DND-41 (cell line): ENCODE data around the gene ZBED2.

Experiments
- ATAC-seq: fragments of 200-7000 bp; cut with Tn5 transposase; 3 replicates; pipeline ENCODE4 v1.9.1; 2021; ENCODE audit warnings: low read depth; ENCODE audit not compliant: insufficient read depth
- DNase-seq: peaks from one replicate; pipeline ENCODE4 v3.0.0-alpha.2; 2020
- H2AFZ ChIP-seq: 2 replicates; pipeline ENCODE4 v1.6.0; 2012; ENCODE audit warnings: low read depth, low read length
- H3K27ac ChIP-seq: 2 replicates; pipeline ENCODE4 v1.5.1; 2012; ENCODE audit warnings: low read length, inconsistent platforms
- H3K27me3 ChIP-seq: fragments of 200-600 bp; sonication (generic); 2 replicates; pipeline ENCODE4 v1.6.0; 2012; ENCODE audit warnings: low read length, mild to moderate bottlenecking, inconsistent platforms; ENCODE audit not compliant: insufficient read depth, poor library complexity
- H3K36me3 ChIP-seq: 2 replicates; pipeline ENCODE4 v1.5.1; 2012; ENCODE audit warnings: low read length, inconsistent platforms; ENCODE audit not compliant: insufficient read depth
- H3K4me1 ChIP-seq: 2 replicates; pipeline ENCODE4 v1.5.1; 2012; ENCODE audit warnings: mild to moderate bottlenecking, low read length; ENCODE audit not compliant: insufficient read depth
- H3K4me2 ChIP-seq: 2 replicates; pipeline ENCODE4 v1.6.0; 2012; ENCODE audit warnings: mild to moderate bottlenecking, moderate library complexity, low read length, inconsistent platforms; ENCODE audit not compliant: insufficient read depth
- H3K4me3 ChIP-seq, 2 experiments: fragments of 200-600 bp in 1 of 2; shearing (Covaris generic) in 1 of 2; 2 replicates each; pipeline ENCODE4 v1.5.1; 2012 to 2016; ENCODE audit warnings: inconsistent platforms in 2 of 2, low read length in 2 of 2, mild to moderate bottlenecking in 2 of 2, low read depth in 1 of 2, moderate library complexity in 1 of 2
- H3K79me2 ChIP-seq: 2 replicates; pipeline ENCODE4 v1.6.0; 2012; ENCODE audit warnings: low read length, inconsistent platforms; ENCODE audit not compliant: insufficient read depth
- H3K9ac ChIP-seq: 2 replicates; pipeline ENCODE4 v1.6.0; 2012; ENCODE audit warnings: low read depth, mild to moderate bottlenecking, inconsistent platforms, low read length, moderate library complexity
- H3K9me3 ChIP-seq: 2 replicates; pipeline ENCODE4 v1.5.1; 2012; ENCODE audit warnings: low read length, moderate library complexity, mild to moderate bottlenecking, inconsistent platforms; ENCODE audit not compliant: insufficient read depth, severe bottlenecking
- H4K20me1 ChIP-seq: 2 replicates; pipeline ENCODE4 v1.6.0; 2012; ENCODE audit warnings: low read length; ENCODE audit not compliant: insufficient read depth
- EZH2 ChIP-seq: IDR thresholded peaks from 3 replicates; pipeline ENCODE4 v1.6.1; 2012; ENCODE audit warnings: borderline replicate concordance, low read depth, mild to moderate bottlenecking, moderate library complexity, low read length, inconsistent platforms; ENCODE audit not compliant: severe bottlenecking
- TF ChIP-seq, protein P1 (sequence below): IDR thresholded peaks from 2 replicates; pipeline ENCODE4 v1.5.1; 2012; ENCODE audit warnings: borderline replicate concordance, low read length, moderate library complexity, mild to moderate bottlenecking; ENCODE audit not compliant: poor library complexity, severe bottlenecking; ENCODE audit errors: extremely low read depth

The ZBED2 gene

DNA sequence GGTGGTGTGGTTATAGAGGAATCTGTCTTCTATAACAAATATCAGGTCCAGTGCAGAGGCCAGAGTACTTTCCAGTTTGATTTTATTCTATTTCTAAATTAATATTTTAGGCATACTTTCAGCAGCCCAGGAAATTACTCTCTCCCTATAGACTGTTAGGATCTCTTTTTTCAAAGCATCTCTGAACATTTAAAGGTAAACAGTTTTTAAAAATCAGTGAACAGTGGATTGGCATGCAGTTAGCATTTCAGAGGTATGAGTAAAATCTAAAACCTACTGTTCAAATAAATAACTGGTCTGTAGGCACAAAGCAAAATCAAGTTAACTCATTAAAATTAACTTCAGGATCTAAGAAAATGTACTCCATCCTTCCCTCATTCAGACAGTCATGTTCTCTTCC, 3.0 kb downstream of the ZBED2 start:
- Histone ChIP-seq H3K27ac (no peak overlapping the region), H4K20me1 (no peaks in the 10 kb centered on the region), H3K36me3 (peaks cover 81% of the 10 kb centered on the region), H3K4me3 (no peak overlapping the region), H3K4me1 (no peaks in the 10 kb centered on the region), H3K27me3 (no peaks in the 10 kb centered on the region), H3K4me2 (no peak overlapping the region), H3K9ac (no peak overlapping the region), H3K79me2 (no peaks in the 10 kb centered on the region), H3K9me3 (no peaks in the 10 kb centered on the region), H2AFZ (no peak overlapping the region)
- TF ChIP-seq, protein P1, sequence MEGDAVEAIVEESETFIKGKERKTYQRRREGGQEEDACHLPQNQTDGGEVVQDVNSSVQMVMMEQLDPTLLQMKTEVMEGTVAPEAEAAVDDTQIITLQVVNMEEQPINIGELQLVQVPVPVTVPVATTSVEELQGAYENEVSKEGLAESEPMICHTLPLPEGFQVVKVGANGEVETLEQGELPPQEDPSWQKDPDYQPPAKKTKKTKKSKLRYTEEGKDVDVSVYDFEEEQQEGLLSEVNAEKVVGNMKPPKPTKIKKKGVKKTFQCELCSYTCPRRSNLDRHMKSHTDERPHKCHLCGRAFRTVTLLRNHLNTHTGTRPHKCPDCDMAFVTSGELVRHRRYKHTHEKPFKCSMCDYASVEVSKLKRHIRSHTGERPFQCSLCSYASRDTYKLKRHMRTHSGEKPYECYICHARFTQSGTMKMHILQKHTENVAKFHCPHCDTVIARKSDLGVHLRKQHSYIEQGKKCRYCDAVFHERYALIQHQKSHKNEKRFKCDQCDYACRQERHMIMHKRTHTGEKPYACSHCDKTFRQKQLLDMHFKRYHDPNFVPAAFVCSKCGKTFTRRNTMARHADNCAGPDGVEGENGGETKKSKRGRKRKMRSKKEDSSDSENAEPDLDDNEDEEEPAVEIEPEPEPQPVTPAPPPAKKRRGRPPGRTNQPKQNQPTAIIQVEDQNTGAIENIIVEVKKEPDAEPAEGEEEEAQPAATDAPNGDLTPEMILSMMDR: no peak
- TF ChIP-seq EZH2: no peak
- ATAC-seq (no peak), DNase-seq (no peak)

DNA sequence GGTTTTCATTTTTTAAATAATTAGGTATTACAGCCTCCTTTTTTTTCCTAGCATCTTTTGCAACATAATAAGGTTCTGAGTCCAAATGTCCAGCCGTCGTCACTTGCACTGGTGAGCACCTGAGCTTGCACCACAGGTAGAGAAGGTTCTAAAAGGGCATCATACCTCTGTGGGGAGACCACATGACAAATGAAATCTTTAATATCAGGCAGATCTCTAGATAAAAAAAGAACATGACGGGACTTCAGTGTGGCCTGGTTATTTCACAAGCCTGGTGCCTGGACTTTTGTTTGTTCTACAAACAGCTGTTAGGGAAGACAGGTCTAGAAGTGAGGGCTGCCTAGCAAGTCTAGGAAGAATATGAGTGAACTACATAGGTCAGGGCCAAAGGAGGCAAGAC, 3.6 kb downstream of the ZBED2 start:
- Histone ChIP-seq H3K4me3 (no peak overlapping the region), H4K20me1 (no peaks in the 10 kb centered on the region), H3K27me3 (no peaks in the 10 kb centered on the region), H3K9ac (no peak overlapping the region), H3K79me2 (no peaks in the 10 kb centered on the region), H3K4me1 (no peaks in the 10 kb centered on the region), H3K4me2 (no peak overlapping the region), H3K27ac (no peak overlapping the region), H2AFZ (no peak overlapping the region), H3K36me3 (peaks cover 84% of the 10 kb centered on the region), H3K9me3 (no peaks in the 10 kb centered on the region)
- ATAC-seq (no peak), DNase-seq (no peak)
- no peak for TF ChIP-seq EZH2
- TF ChIP-seq, protein P1: no peak

DNA sequence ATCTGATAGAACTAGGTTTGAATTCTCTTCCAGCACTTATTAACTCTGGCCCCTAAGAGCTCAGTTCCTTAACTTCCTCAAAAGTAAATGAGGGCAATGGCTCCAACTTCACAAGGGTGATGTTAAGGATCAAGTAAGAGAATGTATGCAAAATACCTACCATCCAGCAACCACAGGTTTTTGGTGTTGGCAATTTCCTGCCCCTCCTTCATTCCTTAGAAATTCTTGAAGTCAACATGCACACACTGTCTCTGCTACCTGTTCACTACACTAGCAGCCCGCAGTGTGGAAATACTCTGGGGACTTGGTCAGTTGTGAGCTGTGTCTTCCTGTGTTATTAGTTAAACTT, 5.0 kb downstream of the ZBED2 start:
- no peak for ATAC-seq

More for the DNA sequence above, 5.0 kb downstream of the ZBED2 start:
- Histone ChIP-seq H3K4me3 (no peak overlapping the region), H3K4me1 (no peaks in the 10 kb centered on the region), H3K9me3 (no peaks in the 10 kb centered on the region), H3K27me3 (no peaks in the 10 kb centered on the region), H2AFZ (no peak overlapping the region), H3K79me2 (no peaks in the 10 kb centered on the region), H3K27ac (0 out of 2 replicates have a peak overlapping the region, but pooled peaks have one; percentile 11), H3K9ac (no peak overlapping the region), H3K36me3 (peaks cover 93% of the 10 kb centered on the region), H4K20me1 (no peaks in the 10 kb centered on the region), H3K4me2 (no peak overlapping the region)
- no peak for DNase-seq
- TF ChIP-seq, protein P1: no peak
- TF ChIP-seq EZH2: no peak
